Measurements from ENCODE around the gene NAT16. TPM values are rescaled to one million over a fixed set of nuclear protein-coding genes. Genes with fewer than 3 reads are reported as not detected.
"Not testable (repeated sequence)": the region's sequence is repeated elsewhere in the genome, so short reads cannot be mapped to it uniquely, and the experiment has no call there.

Gene NAT16
- total RNA-seq, 5 donors from 2014 or later (not counting 1 experiment from before 2014, with no cell fraction given): not detected

DNA sequence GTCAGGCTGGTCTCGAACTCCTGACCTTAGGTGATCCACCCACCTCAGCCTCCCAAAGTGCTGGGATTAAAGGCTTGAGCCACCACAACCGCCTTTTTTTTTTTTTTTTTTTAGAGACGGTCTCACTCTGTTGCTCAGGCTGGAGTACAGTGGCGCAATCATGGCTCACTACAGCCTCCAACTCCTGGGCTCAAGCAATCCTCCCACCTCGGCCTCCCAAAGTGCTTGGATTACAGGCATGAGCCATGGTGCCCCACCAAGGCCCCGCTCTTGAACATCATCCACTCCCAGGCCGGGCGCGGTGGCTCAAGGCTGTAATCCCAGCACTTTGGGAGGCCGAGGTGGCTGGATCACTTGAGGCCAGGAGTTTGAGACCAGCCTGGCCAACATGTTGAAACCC is 19.4 kb upstream of the NAT16 start:
- H3K27ac ChIP-seq (ENCODE audit: low read length); H3K4me3 Mint-ChIP-seq; H3K9me3 ChIP-seq; ATAC-seq (replicated peaks in 1 of 4); H3K9me3 Mint-ChIP-seq; H3K4me3 ChIP-seq (ENCODE audit: control insufficient read depth in 1 of 2, extremely low read depth in 1 of 2, low read length in 1 of 2); H3K36me3 ChIP-seq (ENCODE audit: control insufficient read depth in 2 of 2, extremely low read depth in 1 of 2, insufficient read depth in 1 of 2, low read length in 1 of 2); H3K36me3 Mint-ChIP-seq; H3K27ac Mint-ChIP-seq; DNase-seq: not testable (repeated sequence)
- ChIA-PET POLR2A (interaction anchor here in 1 of 2 donors (0.6 kb wide), 1 partner anchor 375 kb away, joined by 4 read pairs; no protein-coding TSS in a partner anchor), CTCF (interaction anchor here in 1 of 2 donors (0.7 kb wide), 1 partner anchor 15 kb away, joined by 4 read pairs; no protein-coding TSS in a partner anchor)
- WGBS (ENCODE audit: insufficient coverage): 95% methylated on average over 8 of the region's 10 CpGs
- peaks cover 21 to 38% of the 10 kb centered on the region in 2 donors for H3K27me3 Mint-ChIP-seq
- Histone ChIP-seq H3K4me1 (ENCODE audit: control insufficient read depth in 1 of 2, extremely low read depth in 1 of 2, insufficient read depth in 2 of 2, low read length in 2 of 2) (peaks cover 0 to 26% of the 10 kb centered on the region in 2 experiments), H3K27me3 (replicated peaks in 1 of 2; ENCODE audit: control insufficient read depth in 2 of 2, extremely low read depth in 1 of 2, insufficient read depth in 2 of 2, low read length in 1 of 2) (peaks cover 4 to 80% of the 10 kb centered on the region in 2 experiments)
- peaks cover 13 to 19% (median 16%) of the 10 kb centered on the region in 3 donors for H3K4me1 Mint-ChIP-seq

DNA sequence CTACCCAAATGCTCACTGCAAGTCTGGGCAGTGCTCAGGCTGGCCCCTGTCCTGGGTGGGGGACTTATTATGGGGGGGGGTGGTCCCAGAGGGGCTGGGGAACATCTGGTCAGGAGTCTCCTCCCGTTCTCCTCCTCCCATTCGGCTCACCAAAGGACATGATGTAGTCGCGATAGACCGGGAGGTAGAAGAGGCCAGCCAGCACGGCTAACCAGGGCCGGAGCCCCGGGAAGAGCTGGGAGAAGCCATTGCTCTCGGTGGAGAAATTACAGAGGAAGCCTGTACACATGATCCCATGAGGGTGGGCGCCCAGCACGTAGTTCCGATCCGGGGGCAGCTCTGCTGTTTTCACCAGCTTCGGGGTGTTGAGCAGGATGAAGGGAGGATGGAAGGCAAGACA is 18.4 kb upstream of the NAT16 start:
- Histone ChIP-seq H3K4me3 (ENCODE audit: control insufficient read depth in 1 of 2, extremely low read depth in 1 of 2, low read length in 1 of 2) (no peak overlapping the region), H3K36me3 (ENCODE audit: control insufficient read depth in 2 of 2, extremely low read depth in 1 of 2, insufficient read depth in 1 of 2, low read length in 1 of 2) (no peaks in the 10 kb centered on the region), H3K9me3 (no peaks in the 10 kb centered on the region), H3K27me3 (replicated peaks in 1 of 2; ENCODE audit: control insufficient read depth in 2 of 2, extremely low read depth in 1 of 2, insufficient read depth in 2 of 2, low read length in 1 of 2) (peaks cover 4 to 75% of the 10 kb centered on the region in 2 experiments), H3K4me1 (ENCODE audit: control insufficient read depth in 1 of 2, extremely low read depth in 1 of 2, insufficient read depth in 2 of 2, low read length in 2 of 2) (peaks cover 0 to 21% of the 10 kb centered on the region in 2 experiments), H3K27ac (ENCODE audit: low read length) (no peak overlapping the region)
- ChIA-PET CTCF (no interaction called here), POLR2A (no interaction called here)
- DNase-seq: no peak
- no peak overlapping the region for H3K27ac Mint-ChIP-seq
- WGBS (ENCODE audit: insufficient coverage): 87% methylated on average over 7 of the region's 14 CpGs
- H3K4me3 Mint-ChIP-seq: no peak overlapping the region
- H3K9me3 Mint-ChIP-seq: no peaks in the 10 kb centered on the region
- ATAC-seq (replicated peaks in 1 of 4): no peak
- peaks cover 16 to 33% of the 10 kb centered on the region in 2 donors for H3K27me3 Mint-ChIP-seq
- H3K4me1 Mint-ChIP-seq: peaks cover 6 to 19% (median 8%) of the 10 kb centered on the region in 3 donors
- no peaks in the 10 kb centered on the region for H3K36me3 Mint-ChIP-seq

DNA sequence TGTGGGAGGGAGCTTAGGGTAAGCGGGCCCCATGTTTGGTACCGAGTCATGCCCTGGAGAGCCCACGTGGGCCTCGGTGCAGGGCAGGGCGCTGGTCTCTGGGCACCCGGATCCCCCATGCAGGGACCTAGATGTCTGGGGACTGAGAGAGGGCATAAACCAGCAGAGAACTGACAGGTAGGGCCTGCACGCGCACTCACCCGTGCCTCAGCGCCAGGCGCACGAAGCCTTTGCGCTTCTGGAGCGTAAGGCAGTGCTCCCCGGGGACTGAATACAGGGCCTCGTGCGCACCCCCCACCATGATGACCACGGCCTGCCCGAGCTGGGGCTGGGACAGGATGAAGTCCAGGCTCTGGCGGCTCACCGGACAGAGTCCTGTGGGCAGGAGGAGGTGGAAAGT is 17.9 kb upstream of the NAT16 start:
- H3K27me3 ChIP-seq (replicated peaks in 1 of 2; ENCODE audit: control insufficient read depth in 2 of 2, extremely low read depth in 1 of 2, insufficient read depth in 2 of 2, low read length in 1 of 2): peaks cover 3 to 74% of the 10 kb centered on the region in 2 experiments
- H3K4me3 Mint-ChIP-seq: no peak overlapping the region
- ATAC-seq (replicated peaks in 1 of 4) (no peak), DNase-seq (no peak)
- POLR2A ChIA-PET: no interaction called here
- H3K27me3 Mint-ChIP-seq: peaks cover 15 to 32% of the 10 kb centered on the region in 2 donors
- H3K36me3 ChIP-seq (ENCODE audit: control insufficient read depth in 2 of 2, extremely low read depth in 1 of 2, insufficient read depth in 1 of 2, low read length in 1 of 2): no peaks in the 10 kb centered on the region
- H3K9me3 Mint-ChIP-seq: no peaks in the 10 kb centered on the region
- H3K27ac Mint-ChIP-seq: no peak overlapping the region
- peaks cover 6 to 18% (median 8%) of the 10 kb centered on the region in 3 donors for H3K4me1 Mint-ChIP-seq
- H3K27ac ChIP-seq (ENCODE audit: low read length): no peak overlapping the region
- no peaks in the 10 kb centered on the region for H3K36me3 Mint-ChIP-seq
- CTCF ChIA-PET: no interaction called here
- no peaks in the 10 kb centered on the region for H3K9me3 ChIP-seq
- WGBS (ENCODE audit: insufficient coverage): 73% methylated on average over 16 of the region's 21 CpGs
- no peak overlapping the region for H3K4me3 ChIP-seq (ENCODE audit: control insufficient read depth in 1 of 2, extremely low read depth in 1 of 2, low read length in 1 of 2)
- H3K4me1 ChIP-seq (ENCODE audit: control insufficient read depth in 1 of 2, extremely low read depth in 1 of 2, insufficient read depth in 2 of 2, low read length in 2 of 2): peaks cover 0 to 18% of the 10 kb centered on the region in 2 experiments

DNA sequence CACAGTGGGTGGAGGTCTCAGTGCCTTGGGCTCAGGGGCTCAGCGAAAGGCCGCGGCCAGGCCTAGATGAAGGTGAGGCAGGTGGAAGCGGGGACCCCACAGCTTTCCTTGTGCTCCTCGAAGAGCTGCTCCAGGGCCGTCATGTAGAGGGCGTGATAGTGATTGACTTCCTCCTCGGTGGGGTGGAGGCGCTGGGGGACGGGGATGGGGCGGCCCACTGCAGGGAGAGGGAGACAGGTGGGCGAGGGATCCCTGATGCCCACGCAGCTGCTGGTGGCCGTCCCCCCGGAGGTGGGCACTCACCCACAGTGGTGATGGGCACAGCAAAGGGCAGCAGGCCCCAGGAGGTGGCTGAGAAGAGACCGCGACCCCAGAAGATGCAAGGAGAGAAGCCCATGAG is 15.8 kb upstream of the NAT16 start:
- no peak for DNase-seq
- H3K27me3 Mint-ChIP-seq: peaks cover 5 to 19% of the 10 kb centered on the region in 2 donors
- H3K9me3 Mint-ChIP-seq: no peaks in the 10 kb centered on the region

DNA sequence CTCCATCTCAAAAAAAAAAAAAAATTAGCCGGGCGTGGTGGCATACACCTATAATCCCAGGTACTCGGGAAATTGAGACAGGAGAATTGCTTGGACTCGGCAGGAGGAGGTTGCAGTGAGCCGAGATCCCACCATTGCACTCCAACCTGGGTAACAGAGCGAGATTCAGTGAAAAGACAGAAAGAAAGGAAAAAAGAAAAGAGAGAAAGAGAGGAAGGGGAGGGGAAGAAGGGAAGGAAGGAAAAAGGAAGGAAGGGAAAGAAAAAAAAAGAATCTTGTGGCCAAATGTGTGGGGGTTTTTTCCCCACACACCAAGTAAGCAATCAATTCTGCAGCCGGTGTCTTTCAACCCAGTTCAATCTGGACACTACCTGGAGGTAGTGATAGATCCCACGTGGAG is 9.0 kb upstream of the NAT16 start:
- DNase-seq: no peak
- Histone ChIP-seq H3K4me1 (ENCODE audit: control insufficient read depth in 1 of 2, extremely low read depth in 1 of 2, insufficient read depth in 2 of 2, low read length in 2 of 2) (no peaks in the 10 kb centered on the region), H3K9me3 (no peaks in the 10 kb centered on the region), H3K4me3 (ENCODE audit: control insufficient read depth in 1 of 2, extremely low read depth in 1 of 2, low read length in 1 of 2) (no peak overlapping the region), H3K27ac (ENCODE audit: low read length) (no peak overlapping the region), H3K27me3 (replicated peaks in 1 of 2; ENCODE audit: control insufficient read depth in 2 of 2, extremely low read depth in 1 of 2, insufficient read depth in 2 of 2, low read length in 1 of 2) (peaks cover 7 to 29% of the 10 kb centered on the region in 2 experiments), H3K36me3 (ENCODE audit: control insufficient read depth in 2 of 2, extremely low read depth in 1 of 2, insufficient read depth in 1 of 2, low read length in 1 of 2) (no peaks in the 10 kb centered on the region)
- H3K4me3 Mint-ChIP-seq: no peak overlapping the region
- H3K27me3 Mint-ChIP-seq: peaks cover 9 to 13% of the 10 kb centered on the region in 2 donors
- H3K4me1 Mint-ChIP-seq: peaks cover 2 to 5% (median 2%) of the 10 kb centered on the region in 3 donors
- ATAC-seq (replicated peaks in 1 of 4): no peak
- H3K27ac Mint-ChIP-seq: no peak overlapping the region
- POLR2A ChIA-PET: no interaction called here
- no peaks in the 10 kb centered on the region for H3K9me3 Mint-ChIP-seq
- CTCF ChIA-PET: no interaction called here
- no peaks in the 10 kb centered on the region for H3K36me3 Mint-ChIP-seq
- 80% methylated on average over 4 of the region's 8 CpGs for WGBS (ENCODE audit: insufficient coverage)

More for the DNA sequence above, 15.8 kb upstream of the NAT16 start:
- ATAC-seq (replicated peaks in 1 of 4): no peak
- Histone ChIP-seq H3K4me3 (ENCODE audit: control insufficient read depth in 1 of 2, extremely low read depth in 1 of 2, low read length in 1 of 2) (no peak overlapping the region), H3K27ac (ENCODE audit: low read length) (no peak overlapping the region), H3K9me3 (no peaks in the 10 kb centered on the region), H3K4me1 (ENCODE audit: control insufficient read depth in 1 of 2, extremely low read depth in 1 of 2, insufficient read depth in 2 of 2, low read length in 2 of 2) (peaks cover 0 to 4% of the 10 kb centered on the region in 2 experiments), H3K27me3 (replicated peaks in 1 of 2; ENCODE audit: control insufficient read depth in 2 of 2, extremely low read depth in 1 of 2, insufficient read depth in 2 of 2, low read length in 1 of 2) (peaks cover 2 to 57% of the 10 kb centered on the region in 2 experiments), H3K36me3 (ENCODE audit: control insufficient read depth in 2 of 2, extremely low read depth in 1 of 2, insufficient read depth in 1 of 2, low read length in 1 of 2) (no peaks in the 10 kb centered on the region)
- ChIA-PET CTCF (interaction anchor here in 1 of 2 donors (1.6 to 2.2 kb wide), 2 partner anchors 22 to 52 kb away, joined by 3 to 12 read pairs; partner anchors contain the start of genes PLOD3 and ZNHIT1), POLR2A (no interaction called here)
- no peaks in the 10 kb centered on the region for H3K36me3 Mint-ChIP-seq
- H3K4me3 Mint-ChIP-seq: no peak overlapping the region
- H3K27ac Mint-ChIP-seq: no peak overlapping the region
- 88% methylated on average over 17 of the region's 17 CpGs for WGBS (ENCODE audit: insufficient coverage)
- H3K4me1 Mint-ChIP-seq: peaks cover 4 to 8% (median 5%) of the 10 kb centered on the region in 3 donors

DNA sequence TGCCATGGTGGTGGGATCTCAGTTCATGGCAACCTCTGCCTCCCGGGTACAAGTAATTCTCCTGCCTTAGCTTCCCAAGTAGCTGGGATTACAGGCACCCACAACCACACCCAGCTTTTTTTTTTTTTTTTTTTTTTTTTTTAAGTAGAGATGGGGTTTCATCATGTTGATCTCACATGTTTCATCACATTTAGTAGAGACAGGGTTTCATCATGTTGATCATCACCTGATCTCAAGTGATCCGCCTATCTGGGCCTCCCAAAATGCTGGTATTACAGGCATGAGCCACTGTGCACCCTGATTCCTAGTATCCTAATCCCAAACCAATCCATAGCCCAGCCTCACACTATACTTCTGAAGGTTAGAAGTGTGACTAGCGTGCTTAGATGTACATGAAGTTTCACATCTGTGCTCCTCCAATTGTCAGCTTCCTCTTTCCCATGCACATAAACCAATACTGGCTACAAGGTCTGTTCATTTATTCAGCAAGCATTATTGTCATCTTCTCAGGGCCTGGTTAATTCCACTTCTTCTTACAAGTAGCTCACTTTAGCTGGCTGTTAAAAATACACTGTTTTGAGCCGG is 6.8 kb upstream of the NAT16 start:
- H3K27ac Mint-ChIP-seq: no peak overlapping the region
- POLR2A ChIA-PET: interaction anchor here in 1 of 2 donors (0.5 kb wide), 1 partner anchor 34 kb away, joined by 3 read pairs; no protein-coding TSS in a partner anchor
- CTCF ChIA-PET: interaction anchor here in 1 of 2 donors (0.6 kb wide), 1 partner anchor 43 kb away, joined by 3 read pairs; no protein-coding TSS in a partner anchor

More for the DNA sequence above, 6.8 kb upstream of the NAT16 start:
- Mint-ChIP-seq H3K36me3 (no peaks in the 10 kb centered on the region), H3K4me3 (no peak overlapping the region), H3K27me3 (peaks cover 17 to 22% of the 10 kb centered on the region in 2 donors), H3K4me1 (peaks cover 0 to 6% (median 0%) of the 10 kb centered on the region in 3 donors), H3K9me3 (no peaks in the 10 kb centered on the region)
- ATAC-seq (replicated peaks in 1 of 4) (no peak), DNase-seq (no peak)
- no peaks in the 10 kb centered on the region for H3K4me1 ChIP-seq (ENCODE audit: control insufficient read depth in 1 of 2, extremely low read depth in 1 of 2, insufficient read depth in 2 of 2, low read length in 2 of 2)
- H3K36me3 ChIP-seq (ENCODE audit: control insufficient read depth in 2 of 2, extremely low read depth in 1 of 2, insufficient read depth in 1 of 2, low read length in 1 of 2): no peaks in the 10 kb centered on the region
- H3K4me3 ChIP-seq (ENCODE audit: control insufficient read depth in 1 of 2, extremely low read depth in 1 of 2, low read length in 1 of 2): no peak overlapping the region
- WGBS (ENCODE audit: insufficient coverage): no CpG with 5 or more reads among the region's 4 CpGs
- H3K9me3 ChIP-seq: no peaks in the 10 kb centered on the region
- H3K27me3 ChIP-seq (replicated peaks in 1 of 2; ENCODE audit: control insufficient read depth in 2 of 2, extremely low read depth in 1 of 2, insufficient read depth in 2 of 2, low read length in 1 of 2): peaks cover 7 to 37% of the 10 kb centered on the region in 2 experiments
- no peak overlapping the region for H3K27ac ChIP-seq (ENCODE audit: low read length)

Data from T-cell (primary cell).